ENCODE results near the gene ZNF431.

DNA sequence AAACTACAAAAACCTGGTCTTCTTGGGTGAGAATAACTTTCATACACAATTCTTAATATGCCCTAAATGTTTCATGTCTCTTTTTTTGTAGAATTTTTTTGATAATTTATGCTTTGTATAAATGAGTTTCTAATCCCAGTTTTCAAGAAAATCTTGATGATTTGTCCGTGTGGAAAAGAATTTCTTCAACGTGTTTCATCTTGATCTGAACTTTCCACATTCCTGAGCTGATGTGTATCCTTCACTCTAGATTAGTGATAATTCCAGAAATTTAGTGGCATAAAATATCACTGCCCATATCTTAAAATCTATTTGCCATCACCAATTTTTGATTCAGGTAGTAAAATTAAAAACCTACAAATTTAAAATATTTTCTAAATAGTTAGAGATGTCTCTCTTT lies 24.6 kb downstream of the ZNF431 start:
- TF ChIP-seq EZH2 (IDR thresholded peaks at IDR 0.05; ENCODE audit: low read length, unreplicated experiment) (no peak), EZH2phosphoT487 (IDR thresholded peaks at IDR 0.05; ENCODE audit: borderline replicate concordance, low read length) (no peak)
- TF ChIP-seq, protein P1, sequence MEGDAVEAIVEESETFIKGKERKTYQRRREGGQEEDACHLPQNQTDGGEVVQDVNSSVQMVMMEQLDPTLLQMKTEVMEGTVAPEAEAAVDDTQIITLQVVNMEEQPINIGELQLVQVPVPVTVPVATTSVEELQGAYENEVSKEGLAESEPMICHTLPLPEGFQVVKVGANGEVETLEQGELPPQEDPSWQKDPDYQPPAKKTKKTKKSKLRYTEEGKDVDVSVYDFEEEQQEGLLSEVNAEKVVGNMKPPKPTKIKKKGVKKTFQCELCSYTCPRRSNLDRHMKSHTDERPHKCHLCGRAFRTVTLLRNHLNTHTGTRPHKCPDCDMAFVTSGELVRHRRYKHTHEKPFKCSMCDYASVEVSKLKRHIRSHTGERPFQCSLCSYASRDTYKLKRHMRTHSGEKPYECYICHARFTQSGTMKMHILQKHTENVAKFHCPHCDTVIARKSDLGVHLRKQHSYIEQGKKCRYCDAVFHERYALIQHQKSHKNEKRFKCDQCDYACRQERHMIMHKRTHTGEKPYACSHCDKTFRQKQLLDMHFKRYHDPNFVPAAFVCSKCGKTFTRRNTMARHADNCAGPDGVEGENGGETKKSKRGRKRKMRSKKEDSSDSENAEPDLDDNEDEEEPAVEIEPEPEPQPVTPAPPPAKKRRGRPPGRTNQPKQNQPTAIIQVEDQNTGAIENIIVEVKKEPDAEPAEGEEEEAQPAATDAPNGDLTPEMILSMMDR (conservative IDR thresholded peaks at IDR 0.05; ENCODE audit: low read depth, low read length): no peak

All from PC-3 (cell line).